Adipocyte (in vitro differentiated cells): Measurements from ENCODE around the gene FBXO44.

ENCODE experiments used
- DNase-seq: peaks from one replicate; pipeline ENCODE4 v3.0.0-alpha.2; 2015; ENCODE audit warnings: low read depth
- H3K27me3 ChIP-seq: replicated peaks from 2 replicates; pipeline ENCODE4 v1.7.0; 2013; ENCODE audit warnings: mild to moderate bottlenecking, low read length, moderate library complexity; ENCODE audit not compliant: control insufficient read depth, insufficient read depth
- H3K36me3 ChIP-seq: 2 replicates; pipeline ENCODE4 v1.7.0; 2013; ENCODE audit warnings: low read length, mild to moderate bottlenecking, moderate library complexity; ENCODE audit not compliant: control insufficient read depth, insufficient read depth, severe bottlenecking
- H3K4me1 ChIP-seq: 2 replicates; pipeline ENCODE4 v1.7.0; 2013; ENCODE audit warnings: mild to moderate bottlenecking, low read length, moderate library complexity; ENCODE audit not compliant: control insufficient read depth, insufficient read depth
- H3K4me3 ChIP-seq: 2 replicates; pipeline ENCODE4 v1.7.0; 2013; ENCODE audit warnings: mild to moderate bottlenecking, low read length, moderate library complexity
- H3K9ac ChIP-seq: 2 replicates; pipeline ENCODE4 v1.7.0; 2013; ENCODE audit warnings: mild to moderate bottlenecking, low read length, moderate library complexity
- H3K9me3 ChIP-seq: 2 replicates; pipeline ENCODE4 v1.7.0; 2013; ENCODE audit warnings: mild to moderate bottlenecking, low read length, moderate library complexity; ENCODE audit not compliant: control insufficient read depth

FBXO44 gene

DNA sequence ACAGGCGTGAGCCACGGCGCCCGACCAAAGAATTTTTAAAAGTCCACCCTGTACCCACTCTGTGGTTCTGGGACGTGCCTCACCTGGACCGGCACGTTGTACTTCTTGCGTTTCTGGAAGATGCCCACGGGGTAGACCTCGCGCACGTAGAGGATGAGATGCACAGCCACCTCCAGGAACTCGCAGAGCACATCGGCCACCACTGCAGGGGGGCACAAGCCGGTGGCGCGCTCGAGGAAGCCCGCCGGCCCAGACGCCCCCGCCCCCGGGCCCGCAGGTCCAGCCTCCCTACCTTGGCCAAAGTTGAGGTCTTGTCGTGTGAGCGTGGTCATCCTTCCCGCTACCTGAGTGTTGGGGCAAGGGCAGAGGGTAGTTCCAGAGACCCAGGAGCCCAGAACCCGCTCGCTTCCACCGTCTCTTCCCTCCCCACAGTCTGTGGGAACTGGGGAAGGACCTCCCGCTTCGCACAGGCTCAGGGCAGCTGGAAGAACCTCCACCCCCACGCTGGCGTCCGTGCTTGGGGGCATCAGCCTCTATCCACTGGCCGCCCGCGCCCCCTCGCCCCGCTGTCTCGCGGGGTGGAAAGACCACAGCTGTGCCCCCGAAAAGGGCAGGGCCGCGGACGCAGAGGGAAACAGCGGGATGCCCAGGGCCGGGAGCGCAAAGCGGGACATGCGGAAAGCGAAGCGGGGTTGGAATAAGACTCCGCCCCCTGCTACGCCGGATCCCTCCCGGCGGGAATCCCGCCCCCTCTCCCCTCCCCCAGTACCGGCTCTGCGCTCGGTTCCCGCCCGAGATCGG, 25.8 kb downstream of the FBXO44 start:
- peak overlapping the region; percentile 85 for H3K9ac ChIP-seq
- no peak for DNase-seq
- peaks cover 6% of the 10 kb centered on the region for H3K36me3 ChIP-seq
- H3K4me1 ChIP-seq = peaks cover 10% of the 10 kb centered on the region
- peaks cover 7% of the 10 kb centered on the region for H3K27me3 ChIP-seq
- no peaks in the 10 kb centered on the region for H3K9me3 ChIP-seq
- peak overlapping the region; percentile 92 for H3K4me3 ChIP-seq

DNA sequence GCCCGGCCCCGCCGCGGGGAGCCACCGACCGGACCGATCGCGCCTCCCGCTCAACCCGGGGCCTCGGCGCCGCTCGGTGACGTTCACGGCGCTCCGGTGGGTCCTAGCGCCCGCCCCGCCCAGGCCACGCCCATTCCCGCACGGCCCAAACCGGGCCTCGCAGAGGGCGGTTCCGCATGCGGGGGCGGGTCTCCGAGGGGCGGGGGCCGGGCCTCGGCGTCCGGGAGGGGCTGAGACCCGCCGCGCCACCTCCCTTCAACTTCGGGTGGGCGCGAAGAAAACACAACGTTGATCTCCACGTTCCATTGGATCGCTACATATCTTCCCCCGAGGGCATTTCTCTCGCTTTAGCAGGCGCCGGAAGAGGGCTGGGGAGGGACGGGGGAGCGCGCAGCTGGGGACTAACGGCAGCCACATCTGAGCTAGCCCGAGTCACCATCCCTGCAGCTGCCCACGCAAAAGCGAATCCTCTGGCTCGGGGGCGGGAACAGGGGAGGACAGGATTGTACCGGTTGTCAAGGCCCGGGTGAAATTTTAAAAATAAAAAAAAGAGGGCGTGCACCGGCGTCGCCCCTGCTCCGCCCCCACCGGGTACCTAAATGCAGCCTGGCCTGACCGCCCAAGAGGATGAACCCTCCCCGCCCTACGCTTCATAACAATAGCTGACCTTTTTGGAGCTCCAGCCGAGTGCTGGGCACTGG, 26.5 kb downstream of the FBXO44 start, which contains the start of gene MAD2L2:
Gene MAD2L2, minus strand, starts transcription at position 78 of the 701 bp plus-strand sequence. CDS start 547 bp downstream, outside the sequence.
- peaks cover 10% of the 10 kb centered on the region for H3K4me1 ChIP-seq
- H3K36me3 ChIP-seq = peaks cover 3% of the 10 kb centered on the region
- peak; percentile 93 for DNase-seq
- H3K9ac ChIP-seq = peak within 1 kb of the TSS; percentile 85
- H3K9me3 ChIP-seq = no peaks in the 10 kb centered on the region
- peaks cover 7% of the 10 kb centered on the region for H3K27me3 ChIP-seq
- H3K4me3 ChIP-seq = peak within 1 kb of the TSS; percentile 92

GRCh38 chr1:11682287-11682771, 27.7 kb downstream of the FBXO44 start:
- Histone ChIP-seq H3K27me3 (peaks cover 7% of the 10 kb centered on the region), H3K4me1 (peaks cover 10% of the 10 kb centered on the region), H3K4me3 (no peak overlapping the region), H3K9ac (no peak overlapping the region), H3K9me3 (no peaks in the 10 kb centered on the region), H3K36me3 (no peaks in the 10 kb centered on the region)
- DNase-seq = no peak

DNA sequence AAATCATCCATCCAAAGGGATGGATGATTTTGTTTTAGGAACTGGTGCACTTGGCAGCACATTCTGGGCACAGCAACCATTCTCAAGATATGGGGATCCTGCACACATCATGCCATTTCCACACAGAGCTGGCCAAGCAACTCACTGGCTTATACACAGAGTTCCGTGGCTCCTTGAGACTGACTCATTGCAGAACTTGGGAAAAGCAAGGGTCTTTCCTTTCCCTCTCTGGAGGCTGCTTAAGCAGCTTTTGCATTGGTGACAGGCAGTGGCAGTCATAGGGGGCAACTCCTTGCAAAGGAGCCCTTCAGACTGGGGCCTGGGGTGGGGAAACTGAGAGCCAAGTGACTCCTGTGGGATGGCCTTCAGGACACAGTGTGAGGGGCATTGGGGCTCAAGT, 28.1 kb downstream of the FBXO44 start:
- peaks cover 12% of the 10 kb centered on the region for H3K27me3 ChIP-seq
- H3K36me3 ChIP-seq = no peaks in the 10 kb centered on the region
- no peaks in the 10 kb centered on the region for H3K9me3 ChIP-seq
- no peak overlapping the region for H3K4me3 ChIP-seq
- H3K9ac ChIP-seq = no peak overlapping the region
- peaks cover 10% of the 10 kb centered on the region for H3K4me1 ChIP-seq
- DNase-seq = no peak

DNA sequence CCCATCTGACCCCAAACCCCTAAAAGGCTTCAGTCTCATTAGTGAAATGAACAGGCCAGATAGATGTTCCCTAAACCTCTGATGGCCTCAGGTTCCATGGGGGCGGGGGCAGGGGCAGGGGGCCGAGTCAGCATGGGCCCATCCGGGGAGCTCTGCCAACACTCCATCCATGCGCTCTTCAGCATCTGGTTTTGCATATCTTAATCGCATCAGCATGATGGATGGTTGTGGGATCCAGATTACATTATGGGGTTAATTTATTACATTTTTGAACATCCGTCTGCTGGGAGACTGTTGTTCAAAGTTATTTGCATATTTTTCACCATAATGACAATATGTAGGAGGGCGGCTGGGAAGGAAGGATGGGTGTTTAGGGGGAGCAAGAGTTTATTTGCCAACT, 29.4 kb downstream of the FBXO44 start:
- no peak overlapping the region for H3K4me3 ChIP-seq
- H3K36me3 ChIP-seq = no peaks in the 10 kb centered on the region
- no peak for DNase-seq
- peaks cover 22% of the 10 kb centered on the region for H3K27me3 ChIP-seq
- no peak overlapping the region for H3K9ac ChIP-seq
- H3K4me1 ChIP-seq = peaks cover 10% of the 10 kb centered on the region
- H3K9me3 ChIP-seq = no peaks in the 10 kb centered on the region

DNA sequence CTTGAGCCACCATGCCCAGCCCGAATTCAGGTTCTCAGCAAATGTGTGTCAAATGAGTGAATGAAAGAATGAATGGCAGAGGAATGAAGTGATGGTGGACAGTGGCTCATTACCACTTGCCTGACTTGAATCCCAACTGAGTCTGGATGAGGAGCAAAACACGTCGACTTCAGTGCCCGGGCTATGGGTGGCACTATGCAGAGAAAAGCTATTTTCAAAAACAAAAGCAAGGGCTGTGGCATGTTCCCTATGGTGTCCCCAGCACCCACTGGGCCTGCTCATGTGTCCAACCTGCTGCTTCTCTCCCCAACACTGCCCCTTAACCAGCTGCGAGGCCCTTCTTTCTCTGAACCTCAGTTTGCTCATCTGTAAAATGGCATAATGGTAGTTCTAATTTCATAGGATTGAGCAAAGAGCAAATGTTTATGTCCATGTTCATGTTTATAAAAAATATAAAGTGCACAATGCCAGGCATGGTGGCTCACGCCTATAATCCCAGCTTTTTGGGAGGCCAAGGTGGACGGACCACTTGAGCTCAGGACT, 30.6 kb downstream of the FBXO44 start:
- Histone ChIP-seq H3K27me3 (peaks cover 31% of the 10 kb centered on the region), H3K4me3 (no peak overlapping the region), H3K36me3 (no peaks in the 10 kb centered on the region), H3K4me1 (peaks cover 9% of the 10 kb centered on the region), H3K9me3 (no peaks in the 10 kb centered on the region), H3K9ac (no peak overlapping the region)
- DNase-seq = no peak

- Histone ChIP-seq H3K27me3 (peaks cover 39% of the 10 kb centered on the region), H3K36me3 (no peaks in the 10 kb centered on the region), H3K9ac (no peak overlapping the region), H3K4me3 (no peak overlapping the region), H3K4me1 (peaks cover 4% of the 10 kb centered on the region), H3K9me3 (no peaks in the 10 kb centered on the region)
- DNase-seq = no peak
Measured at GRCh38 chr1:11688506-11688905, 33.8 kb downstream of the FBXO44 start.

DNA sequence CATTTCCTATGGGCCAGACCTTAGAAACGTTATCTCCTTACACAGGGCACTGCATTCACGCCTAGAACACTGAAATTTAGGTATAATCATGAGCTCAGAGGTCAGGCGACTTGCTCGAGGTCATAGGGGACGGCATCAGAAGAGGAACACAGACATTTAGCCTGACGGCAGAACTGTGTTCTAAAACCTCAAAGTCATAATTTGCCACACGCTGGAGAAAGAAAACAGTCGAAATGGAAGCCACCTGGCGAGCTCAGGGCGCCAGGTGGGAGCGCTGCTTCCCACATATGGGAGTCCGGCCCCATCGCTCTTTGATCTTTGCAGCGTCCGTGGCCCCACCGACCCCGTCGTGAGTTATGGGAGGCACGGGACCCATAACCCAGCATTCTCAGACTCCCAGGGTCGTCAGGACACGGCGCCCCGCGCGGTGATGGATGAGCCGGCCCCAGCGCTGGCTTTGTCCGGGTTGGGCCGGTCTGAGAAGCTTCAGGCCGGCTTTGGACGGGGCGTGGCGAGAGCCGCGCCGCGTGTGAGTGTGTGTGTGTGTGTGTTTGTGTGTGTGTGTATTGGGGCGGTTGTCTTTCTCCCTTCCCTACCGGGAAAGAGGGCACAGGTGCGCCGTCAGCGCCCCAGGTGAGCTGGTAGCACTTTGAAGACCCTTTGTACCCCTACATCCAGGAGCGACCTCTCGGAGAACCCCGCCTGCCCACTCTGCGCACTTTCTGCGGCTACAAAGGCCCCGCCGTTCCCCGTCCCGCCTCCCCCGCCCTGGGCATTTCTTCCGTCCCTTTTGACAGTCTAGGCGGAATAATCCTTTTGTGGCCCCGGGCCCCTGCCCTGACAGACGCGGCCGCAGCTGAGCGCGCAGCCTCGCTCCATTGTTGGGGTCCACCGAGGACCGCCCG, 36.0 kb downstream of the FBXO44 start:
- Histone ChIP-seq H3K4me1 (peaks cover 4% of the 10 kb centered on the region), H3K9me3 (no peaks in the 10 kb centered on the region), H3K27me3 (peaks cover 50% of the 10 kb centered on the region), H3K4me3 (no peak overlapping the region), H3K9ac (no peak overlapping the region), H3K36me3 (no peaks in the 10 kb centered on the region)
- no peak for DNase-seq

DNA sequence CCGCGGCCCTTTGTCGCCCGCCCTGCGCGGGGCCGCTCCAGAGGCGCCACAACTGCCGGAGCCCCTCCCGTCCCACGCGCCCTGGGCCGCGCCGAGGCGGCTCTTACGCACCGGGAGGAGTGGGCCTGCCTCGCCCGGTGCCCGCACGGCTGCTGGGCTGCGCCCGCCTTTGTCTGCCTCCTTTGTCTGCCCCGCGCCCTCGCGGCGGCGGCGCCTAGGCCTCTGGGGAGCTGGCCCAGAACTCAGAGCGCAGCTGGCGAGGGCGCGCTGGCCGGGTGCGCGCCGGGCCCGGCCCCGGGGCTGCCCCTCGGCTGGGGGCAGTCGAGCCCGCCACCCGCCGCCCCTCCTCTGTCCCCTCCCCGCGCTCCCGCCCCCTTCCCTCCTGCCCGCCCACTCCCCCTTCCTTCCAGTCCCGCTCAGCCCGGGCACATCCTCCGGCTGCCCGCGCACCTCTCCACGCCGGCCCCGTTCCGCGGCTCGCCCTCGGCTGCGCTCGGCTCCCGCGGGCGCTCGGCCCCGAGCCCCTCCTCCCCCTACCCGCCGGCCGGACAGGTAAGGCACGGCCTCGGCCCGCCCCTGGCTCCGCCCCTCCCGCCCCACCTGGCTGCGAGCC, 36.7 kb downstream of the FBXO44 start, which contains the start of gene DRAXIN:
Gene DRAXIN, plus strand, starts transcription at position 409 of the 613 bp plus-strand sequence. CDS start 14,549 bp downstream, outside the sequence.
- Histone ChIP-seq H3K4me1 (peaks cover 4% of the 10 kb centered on the region), H3K9me3 (no peaks in the 10 kb centered on the region), H3K36me3 (no peaks in the 10 kb centered on the region), H3K27me3 (peaks cover 50% of the 10 kb centered on the region), H3K9ac (no peak within 1 kb of the TSS), H3K4me3 (no peak within 1 kb of the TSS)
- peak; percentile 25 for DNase-seq

DNA sequence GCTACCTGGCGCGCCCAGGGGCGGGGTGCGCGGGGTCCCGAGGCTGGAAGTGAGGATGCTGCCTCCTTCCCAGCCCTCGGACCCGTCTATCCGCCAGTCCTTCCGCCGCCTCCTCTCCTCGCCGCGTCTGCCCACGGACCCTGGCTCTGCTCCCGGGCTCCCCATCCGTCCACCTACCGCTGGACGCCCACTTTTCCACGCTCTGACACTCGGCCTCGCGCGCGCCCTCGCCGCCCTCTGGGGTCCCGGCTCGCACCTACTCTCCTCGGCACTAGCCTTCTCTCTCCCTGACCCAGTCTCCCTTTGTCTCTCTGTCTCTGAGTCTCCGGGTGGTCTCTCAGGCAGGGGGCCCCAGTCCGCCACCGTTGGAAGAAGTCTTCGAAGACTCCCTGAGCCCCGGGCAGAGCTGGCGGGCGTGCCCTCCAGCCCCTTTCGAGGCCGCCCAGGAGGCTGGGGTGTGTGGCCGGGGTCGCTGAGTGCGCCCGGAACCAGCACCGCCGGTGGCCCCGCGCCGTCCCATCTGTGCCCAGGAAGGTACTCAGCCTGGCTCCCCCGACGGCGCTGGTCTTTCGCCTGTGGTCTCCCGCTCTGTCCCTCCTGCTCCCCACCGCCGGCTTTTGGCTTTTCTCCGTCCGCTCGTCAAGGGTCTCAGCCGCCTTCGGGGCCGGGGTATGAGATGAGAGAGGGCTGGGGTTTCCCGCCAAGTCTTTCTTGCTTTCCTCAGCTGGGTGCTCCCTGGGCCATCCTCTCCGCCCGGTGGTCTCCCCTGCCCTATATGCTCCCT, 37.4 kb downstream of the FBXO44 start:
- no peak for DNase-seq

More for the DNA sequence above, 37.4 kb downstream of the FBXO44 start:
- H3K27me3 ChIP-seq = peaks cover 52% of the 10 kb centered on the region
- no peaks in the 10 kb centered on the region for H3K9me3 ChIP-seq
- H3K4me1 ChIP-seq = peaks cover 4% of the 10 kb centered on the region
- H3K9ac ChIP-seq = no peak overlapping the region
- no peaks in the 10 kb centered on the region for H3K36me3 ChIP-seq
- no peak overlapping the region for H3K4me3 ChIP-seq
